Testis (tissue), 3 donors: ENCODE results near the gene TBC1D16. TPM values are rescaled to one million over a fixed set of nuclear protein-coding genes. Genes with fewer than 3 reads are reported as not detected.

Experiments
- DNase-seq: peaks from one replicate; pipeline ENCODE4 v3.0.0-alpha.2; 2019
- H3K27ac ChIP-seq, 2 donors: fragments of 200-600 bp; sonication (generic); one replicate each; pipeline ENCODE4 v1.5.1; 2019
- H3K27me3 ChIP-seq: fragments of 200-600 bp; sonication (generic); one replicate; pipeline ENCODE4 v1.5.1; 2019
- H3K36me3 ChIP-seq: fragments of 200-600 bp; sonication (generic); one replicate; pipeline ENCODE4 v1.5.1; 2017; ENCODE audit warnings: low read depth; ENCODE audit errors: missing control alignments
- H3K4me1 ChIP-seq: fragments of 200-600 bp; sonication (generic); one replicate; pipeline ENCODE4 v1.5.1; 2019
- H3K4me3 ChIP-seq, 2 donors: fragments of 200-600 bp; sonication (generic); one replicate each; pipeline ENCODE4 v1.5.1; 2017 to 2019
- H3K9me3 ChIP-seq: fragments of 200-600 bp; sonication (generic); one replicate; pipeline ENCODE4 v1.5.1; 2017
- POLR2A ChIP-seq: fragments of 450-650 bp; IDR thresholded peaks from one replicate; pipeline ENCODE4 v1.6.1; 2017; ENCODE audit warnings: antibody characterized with exemption, mild to moderate bottlenecking, moderate library complexity
- WGBS, 2 donors: methylation state at CpG; one replicate each; pipeline ENCODE4 v1.1.5; 2018; 5-methylcytosine and 5-hydroxymethylcytosine counted together
- intact Hi-C: fragments of 100-400 bp; cut with DNase I; formaldehyde crosslinking; loops from one replicate; pipeline ENCODE4 v1.15.1; 2023; ENCODE audit warnings: low total_unique reads
- polyA plus RNA-seq: library from polyadenylated mRNA; stranded (reverse); fragments of 350-450 nt; fragmentation: Illumina TruSeq; extraction: RNeasy Lipid Tissue Mini Kit (QIAGEN cat#74804); gene quantifications from one replicate; pipeline ENCODE4 v1.2.3, GENCODE V29; 2014; ENCODE audit warnings: low read depth, low replicate concordance; ENCODE audit not compliant: insufficient read depth
- total RNA-seq, 2 donors: library from RNA; depleted of rRNA; stranded (reverse); fragments of >200 nt; gene quantifications; one replicate each; pipeline ENCODE4 v1.2.3, GENCODE V29; 2016
- TF ChIP-seq, protein P1 (sequence below), 3 experiments: fragments of 450-650 bp in 2 of 3; fragments of 200-600 bp in 1 of 3; sonication (generic) in 1 of 3; IDR thresholded peaks; one replicate each; pipeline ENCODE4 v1.5.1; 2016 to 2019; ENCODE audit warnings: antibody characterized with exemption in 3 of 3, mild to moderate bottlenecking in 2 of 3, moderate library complexity in 1 of 3

Gene TBC1D16
- total and polyA plus RNA-seq, 3 donors from 2014 or later, result 11.0 to 16.0 (median 11.7) TPM

DNA sequence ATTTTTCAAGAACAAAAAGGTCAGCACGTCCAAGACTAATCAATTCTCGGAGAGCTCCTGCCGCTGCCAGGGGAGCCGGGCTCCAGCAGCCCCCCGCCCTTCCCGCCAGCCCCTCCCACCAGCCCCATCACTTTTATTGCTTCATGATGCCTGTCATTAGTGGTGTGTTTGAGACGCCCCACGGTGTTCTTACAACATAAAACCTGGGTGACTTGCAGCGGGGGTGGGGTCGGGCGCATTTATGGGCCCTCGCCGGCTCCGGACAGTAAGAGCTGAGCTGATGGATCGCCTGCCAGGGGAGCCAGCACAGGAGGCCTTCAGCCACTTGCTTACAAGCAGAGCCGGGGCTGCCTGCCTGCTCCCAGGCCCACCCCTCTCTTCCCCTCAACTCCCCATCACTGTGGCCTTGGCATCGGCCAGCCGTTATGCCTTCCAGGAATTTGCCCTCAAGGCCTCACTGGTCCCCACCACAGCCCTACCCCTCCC is 113.5 kb downstream of the TBC1D16 start:
- Histone ChIP-seq H3K4me3 (no peak overlapping the region), H3K36me3 (no peaks in the 10 kb centered on the region), H3K9me3 (no peaks in the 10 kb centered on the region), H3K27ac (no peak overlapping the region), H3K4me1 (peaks cover 32% of the 10 kb centered on the region), H3K27me3 (no peaks in the 10 kb centered on the region)
- DNase-seq, result no peak
- WGBS, 2 donors, result 52 to 56% methylated on average over 11 to 18 of the region's 18 CpGs
- TF ChIP-seq, protein P1, sequence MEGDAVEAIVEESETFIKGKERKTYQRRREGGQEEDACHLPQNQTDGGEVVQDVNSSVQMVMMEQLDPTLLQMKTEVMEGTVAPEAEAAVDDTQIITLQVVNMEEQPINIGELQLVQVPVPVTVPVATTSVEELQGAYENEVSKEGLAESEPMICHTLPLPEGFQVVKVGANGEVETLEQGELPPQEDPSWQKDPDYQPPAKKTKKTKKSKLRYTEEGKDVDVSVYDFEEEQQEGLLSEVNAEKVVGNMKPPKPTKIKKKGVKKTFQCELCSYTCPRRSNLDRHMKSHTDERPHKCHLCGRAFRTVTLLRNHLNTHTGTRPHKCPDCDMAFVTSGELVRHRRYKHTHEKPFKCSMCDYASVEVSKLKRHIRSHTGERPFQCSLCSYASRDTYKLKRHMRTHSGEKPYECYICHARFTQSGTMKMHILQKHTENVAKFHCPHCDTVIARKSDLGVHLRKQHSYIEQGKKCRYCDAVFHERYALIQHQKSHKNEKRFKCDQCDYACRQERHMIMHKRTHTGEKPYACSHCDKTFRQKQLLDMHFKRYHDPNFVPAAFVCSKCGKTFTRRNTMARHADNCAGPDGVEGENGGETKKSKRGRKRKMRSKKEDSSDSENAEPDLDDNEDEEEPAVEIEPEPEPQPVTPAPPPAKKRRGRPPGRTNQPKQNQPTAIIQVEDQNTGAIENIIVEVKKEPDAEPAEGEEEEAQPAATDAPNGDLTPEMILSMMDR (IDR thresholded peaks at IDR 0.05), result no peak
- no peak for TF ChIP-seq POLR2A
- intact Hi-C loops, result no loop called here

DNA sequence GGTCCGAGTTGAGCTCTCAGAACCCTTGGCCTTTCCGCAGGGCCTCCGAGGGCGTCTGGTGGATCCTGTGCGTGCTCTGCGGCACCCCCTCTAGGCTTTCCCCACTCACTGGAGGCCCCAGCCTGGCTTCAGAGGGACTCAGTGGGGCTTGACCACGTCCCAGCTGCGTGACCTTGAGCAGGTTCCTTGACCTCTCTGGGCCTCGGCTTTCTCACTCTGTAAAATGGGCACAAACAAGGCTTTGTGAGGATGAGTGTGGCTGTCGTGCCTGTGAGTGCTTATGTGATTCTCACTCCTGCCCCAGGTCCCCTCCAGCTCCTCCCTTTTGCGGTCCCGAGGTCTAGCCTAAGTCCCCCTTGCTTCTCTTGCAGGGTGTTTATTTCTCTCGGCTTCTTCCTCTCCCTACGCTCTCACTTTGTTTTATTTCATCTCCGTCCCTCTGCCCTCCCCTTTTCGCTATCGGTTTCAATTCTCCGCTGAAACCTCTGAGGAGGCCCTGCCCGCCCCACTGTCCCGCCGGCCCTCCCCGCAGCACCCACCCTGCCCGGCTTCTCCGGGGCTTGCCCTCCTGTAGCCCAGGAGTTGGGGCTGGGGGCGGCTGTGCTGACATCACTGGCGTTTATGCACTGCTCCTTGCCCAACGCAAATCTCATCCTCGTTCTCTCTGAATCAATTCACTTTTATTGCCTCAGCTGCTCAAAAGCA is 114.1 kb downstream of the TBC1D16 start:
- H3K27me3 ChIP-seq, result no peaks in the 10 kb centered on the region
- 49 to 62% methylated on average over 27 to 28 of the region's 28 CpGs for WGBS, 2 donors

DNA sequence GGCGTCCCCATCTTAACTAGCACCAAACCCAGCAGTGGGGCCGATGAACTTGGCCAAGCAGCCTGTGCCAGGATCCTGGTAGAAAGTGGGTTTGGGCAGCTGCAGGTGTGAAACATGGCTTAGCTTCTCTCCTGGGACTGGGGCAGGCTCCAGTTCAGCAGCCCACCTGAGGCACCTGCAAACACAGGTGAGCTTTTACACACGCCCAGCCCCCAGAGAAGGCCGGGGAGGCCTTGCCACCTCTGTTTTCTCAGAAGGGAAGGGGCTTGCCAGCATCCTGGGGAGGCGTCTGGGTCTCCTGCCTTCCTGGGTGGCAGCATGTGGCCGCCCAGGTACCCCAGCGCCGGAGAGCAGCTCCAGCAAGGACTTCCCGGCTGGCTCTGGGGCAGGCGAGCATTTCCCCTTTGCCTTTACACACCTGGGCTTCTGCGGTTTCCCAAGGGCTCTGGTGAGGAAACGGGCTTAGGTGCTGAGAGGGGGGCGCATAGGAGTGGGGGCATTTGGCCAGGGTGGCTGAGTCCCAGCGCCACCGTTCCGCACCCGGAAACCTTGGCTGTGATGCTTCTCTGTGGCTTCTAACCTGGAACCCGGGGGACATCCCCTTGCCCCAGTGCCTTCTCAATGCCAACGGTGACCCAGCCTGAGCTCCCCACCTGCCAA is 114.8 kb downstream of the TBC1D16 start:
- TF ChIP-seq, protein P1 (IDR thresholded peaks at IDR 0.05), result no peak
- TF ChIP-seq POLR2A, result no peak
- 68 to 82% methylated on average over 5 to 19 of the region's 19 CpGs for WGBS, 2 donors
- no peaks in the 10 kb centered on the region for H3K9me3 ChIP-seq
- no peak overlapping the region for H3K27ac ChIP-seq
- H3K4me3 ChIP-seq, result no peak overlapping the region
- peaks cover 28% of the 10 kb centered on the region for H3K4me1 ChIP-seq
- H3K27me3 ChIP-seq, result no peaks in the 10 kb centered on the region
- intact Hi-C loops, result no loop called here
- no peak for DNase-seq
- no peaks in the 10 kb centered on the region for H3K36me3 ChIP-seq

More for the DNA sequence above, 114.1 kb downstream of the TBC1D16 start:
- Histone ChIP-seq H3K4me1 (peaks cover 28% of the 10 kb centered on the region), H3K4me3 (no peak overlapping the region), H3K36me3 (no peaks in the 10 kb centered on the region), H3K27ac (no peak overlapping the region), H3K9me3 (no peaks in the 10 kb centered on the region)
- DNase-seq, result no peak
- intact Hi-C loops, result no loop called here
- TF ChIP-seq POLR2A, result no peak
- TF ChIP-seq, protein P1 (IDR thresholded peaks at IDR 0.05), result no peak

DNA sequence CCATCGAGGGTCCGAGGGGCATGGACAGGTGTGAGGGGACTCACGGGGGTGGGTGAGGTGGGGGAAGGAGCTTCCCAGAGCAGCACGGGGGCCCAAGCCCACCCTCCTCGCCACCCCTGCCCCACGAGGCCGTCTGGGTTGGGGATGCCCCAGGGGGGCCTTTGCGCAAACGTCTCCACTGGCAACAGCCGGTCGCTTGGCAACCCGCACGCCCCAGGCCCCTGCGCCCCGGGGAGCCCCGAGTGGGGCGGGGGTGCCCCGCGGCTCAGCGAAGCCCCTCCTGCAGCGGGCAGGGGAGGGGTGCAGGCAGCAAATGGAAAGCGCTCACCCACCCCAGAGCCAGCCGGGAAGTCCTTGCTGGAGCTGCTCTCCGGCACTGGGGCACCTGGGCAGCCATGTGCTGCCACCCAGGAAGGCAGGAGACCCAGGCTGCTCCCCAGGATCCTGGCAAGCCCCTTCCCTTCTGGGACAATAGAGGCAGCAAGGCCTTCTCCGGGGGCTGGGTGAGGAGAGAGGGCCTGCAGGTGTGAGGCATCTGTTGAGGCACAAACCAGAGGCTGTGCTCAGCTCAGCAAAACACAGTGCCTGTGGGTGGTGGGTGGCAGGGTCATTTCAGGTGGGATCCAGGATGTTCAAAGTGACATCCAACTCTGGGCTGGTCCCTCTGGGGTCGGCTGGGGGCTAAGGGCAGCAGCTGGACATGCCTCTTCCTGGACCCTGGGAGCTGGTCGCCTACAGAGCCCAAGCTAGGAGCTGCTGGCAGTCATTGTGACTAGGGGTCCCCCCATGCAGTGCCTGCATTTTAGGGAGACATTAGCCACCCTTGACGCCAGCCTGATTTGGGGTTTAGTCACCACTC is 115.6 kb downstream of the TBC1D16 start:
- Histone ChIP-seq H3K4me3 (no peak overlapping the region), H3K4me1 (peaks cover 28% of the 10 kb centered on the region), H3K27me3 (no peaks in the 10 kb centered on the region), H3K9me3 (no peaks in the 10 kb centered on the region), H3K27ac (no peak overlapping the region), H3K36me3 (no peaks in the 10 kb centered on the region)
- TF ChIP-seq POLR2A, result no peak
- TF ChIP-seq, protein P1 (IDR thresholded peaks at IDR 0.05), result no peak
- 57 to 61% methylated on average over 2 to 28 of the region's 28 CpGs for WGBS, 2 donors
- DNase-seq, result no peak
- intact Hi-C loops, result no loop called here
